H54 (cell line): ENCODE results near the gene SETD1B.

Experiments
- DNase-seq: peaks from one replicate; pipeline ENCODE4 v3.0.0; 2011; ENCODE audit warnings: low spot score, mixed read lengths; ENCODE audit not compliant: insufficient read length
- FAIRE-seq: peaks from 3 replicates; lab custom pipeline; 2011; peaks lifted over from hg19 to GRCh38; lab: Jason Lieb, UNC
- POLR2A ChIP-seq: IDR thresholded peaks from 2 replicates; pipeline ENCODE4 v1.6.1; 2011; ENCODE audit warnings: low read depth, mild to moderate bottlenecking, low read length

SETD1B gene

GRCh38 chr12:121811434-121812319 is 7.9 kb downstream of the SETD1B start:
- peak; percentile 88 for DNase-seq
- TF ChIP-seq POLR2A, result no peak
- FAIRE-seq, result no peak

GRCh38 chr12:121812320-121812871 is 8.6 kb downstream of the SETD1B start:
- TF ChIP-seq POLR2A, result no peak
- FAIRE-seq (no peak), DNase-seq (peak; percentile 77)

GRCh38 chr12:121812921-121813896 is 9.4 kb downstream of the SETD1B start:
- DNase-seq, result no peak
- FAIRE-seq, result no peak
- no peak for TF ChIP-seq POLR2A

GRCh38 chr12:121813951-121814350 is 10.1 kb downstream of the SETD1B start:
- FAIRE-seq, result no peak

GRCh38 chr12:121814429-121815119 is 10.8 kb downstream of the SETD1B start:
- FAIRE-seq (no peak), DNase-seq (no peak)
- no peak for TF ChIP-seq POLR2A

More at GRCh38 chr12:121813951-121814350, 10.1 kb downstream of the SETD1B start:
- no peak for DNase-seq
- TF ChIP-seq POLR2A, result no peak

GRCh38 chr12:121815263-121815662 is 11.5 kb downstream of the SETD1B start:
- no peak for TF ChIP-seq POLR2A
- FAIRE-seq, result no peak
- DNase-seq, result no peak

GRCh38 chr12:121816925-121817647 is 13.3 kb downstream of the SETD1B start:
- DNase-seq (no peak), FAIRE-seq (no peak)

GRCh38 chr12:121817648-121818043 is 13.8 kb downstream of the SETD1B start:
- FAIRE-seq (no peak), DNase-seq (no peak)
- no peak for TF ChIP-seq POLR2A

More at GRCh38 chr12:121816925-121817647, 13.3 kb downstream of the SETD1B start:
- no peak for TF ChIP-seq POLR2A

- DNase-seq (no peak), FAIRE-seq (no peak)
- no peak for TF ChIP-seq POLR2A
Measured at GRCh38 chr12:121819212-121819949, 15.6 kb downstream of the SETD1B start.

- no peak for TF ChIP-seq POLR2A
- FAIRE-seq, result no peak
- DNase-seq, result no peak
Measured at GRCh38 chr12:121820056-121820455, 16.2 kb downstream of the SETD1B start.

GRCh38 chr12:121822393-121823100 is 18.7 kb downstream of the SETD1B start:
- DNase-seq (no peak), FAIRE-seq (no peak)
- no peak for TF ChIP-seq POLR2A
